ENCODE data around the gene NXN.
"Not testable (repeated sequence)": the region's sequence is repeated elsewhere in the genome, so short reads cannot be mapped to it uniquely, and the experiment has no call there.

The NXN gene

GRCh38 chr17:814371-814770 lies 165.2 kb downstream of the NXN start:
- DNase-seq = no peak

- DNase-seq = no peak
Observed at GRCh38 chr17:812638-813204, 166.9 kb downstream of the NXN start.

DNA sequence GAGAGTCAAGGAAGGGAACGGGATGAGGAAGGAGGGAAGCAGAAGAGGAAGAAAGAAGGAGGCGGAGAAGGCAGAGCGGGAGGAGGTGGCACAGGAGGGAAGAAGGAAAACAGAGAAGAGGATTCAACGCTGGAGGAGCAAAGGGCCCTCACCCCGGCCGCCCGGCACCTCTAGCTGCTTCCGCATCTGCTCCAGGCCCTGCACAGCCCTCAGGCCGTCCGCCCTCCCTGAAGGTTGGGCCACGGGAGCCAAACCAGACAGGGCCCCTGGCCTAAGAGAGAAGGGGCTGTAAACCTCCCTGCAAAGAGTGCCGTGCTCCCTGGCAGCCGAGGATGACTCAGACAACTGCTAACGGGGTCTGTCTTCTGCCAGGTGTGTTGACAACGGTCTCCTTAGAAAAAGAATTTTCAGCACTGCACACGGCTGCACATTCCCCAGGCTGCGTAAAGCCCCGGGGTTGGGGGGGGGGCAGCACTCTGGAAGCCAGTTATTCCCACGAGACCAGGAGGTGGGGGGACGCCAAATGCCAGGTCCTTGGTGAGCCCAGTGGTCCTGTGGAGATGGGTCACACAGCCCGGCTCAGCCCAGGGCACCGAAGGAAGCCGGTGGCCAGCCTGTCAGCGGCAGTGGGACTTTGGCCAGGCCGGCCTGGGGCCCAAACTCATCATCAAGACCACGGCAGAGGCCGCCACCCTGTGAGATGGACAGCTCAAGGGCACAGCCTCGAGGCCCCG lies 168.4 kb downstream of the NXN start:
- no peak for DNase-seq

GRCh38 chr17:807523-808294 lies 171.9 kb downstream of the NXN start:
- DNase-seq = no peak

DNA sequence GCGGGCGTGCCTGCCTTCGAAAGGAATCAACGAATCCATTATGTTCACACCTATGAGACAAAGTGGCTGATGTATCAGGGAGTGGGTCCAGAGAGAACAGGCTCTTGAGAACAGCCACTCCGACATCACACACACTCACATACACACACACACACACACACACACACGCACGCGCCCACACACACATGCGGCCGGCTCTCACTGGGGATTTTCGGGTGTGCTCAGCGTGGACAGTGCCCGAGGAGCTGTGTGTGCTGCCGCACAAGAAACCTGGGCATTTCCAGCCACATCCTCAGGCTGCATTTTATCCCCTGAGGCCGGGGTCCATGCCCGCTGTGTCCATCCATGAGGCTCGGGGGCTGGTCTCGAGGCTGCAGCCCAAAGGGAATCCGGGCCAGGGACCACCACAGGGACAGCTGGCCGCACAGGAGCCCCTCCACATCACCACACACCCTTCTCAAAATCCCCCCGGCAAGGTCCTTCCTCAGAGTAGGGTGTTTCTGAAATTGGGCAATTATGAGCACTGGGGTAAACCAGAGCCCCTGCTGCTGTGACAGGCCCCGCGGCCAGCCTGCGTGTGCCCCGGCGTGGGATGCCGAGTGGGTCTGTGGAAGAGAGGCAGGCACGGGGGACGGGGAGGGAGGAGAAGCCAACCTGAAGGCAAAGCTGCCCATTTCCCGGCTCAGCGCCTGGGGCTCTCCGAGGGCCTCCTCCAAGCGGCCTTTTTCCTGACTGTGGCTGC lies 172.6 kb downstream of the NXN start:
- DNase-seq = no peak

DNA sequence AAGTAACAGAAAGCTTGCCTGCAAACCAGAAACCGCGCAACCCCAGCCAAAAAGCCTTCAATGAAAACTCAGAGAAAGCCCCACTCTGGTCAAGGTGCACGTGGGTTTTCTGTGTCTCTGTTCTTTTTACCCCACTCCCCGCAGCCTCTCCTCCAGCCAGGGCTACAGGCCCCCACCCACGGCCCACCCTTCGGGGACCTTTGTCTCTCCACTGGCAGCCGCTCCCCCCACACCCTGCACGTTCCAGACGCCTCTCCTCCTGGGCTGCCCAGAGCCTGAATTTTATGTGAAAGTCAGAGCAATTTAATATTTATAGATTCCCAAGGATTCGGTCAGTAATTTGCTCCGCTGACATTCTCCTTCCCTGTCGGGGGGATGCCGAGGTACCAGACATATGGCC lies 173.2 kb downstream of the NXN start:
- no peak for DNase-seq

DNA sequence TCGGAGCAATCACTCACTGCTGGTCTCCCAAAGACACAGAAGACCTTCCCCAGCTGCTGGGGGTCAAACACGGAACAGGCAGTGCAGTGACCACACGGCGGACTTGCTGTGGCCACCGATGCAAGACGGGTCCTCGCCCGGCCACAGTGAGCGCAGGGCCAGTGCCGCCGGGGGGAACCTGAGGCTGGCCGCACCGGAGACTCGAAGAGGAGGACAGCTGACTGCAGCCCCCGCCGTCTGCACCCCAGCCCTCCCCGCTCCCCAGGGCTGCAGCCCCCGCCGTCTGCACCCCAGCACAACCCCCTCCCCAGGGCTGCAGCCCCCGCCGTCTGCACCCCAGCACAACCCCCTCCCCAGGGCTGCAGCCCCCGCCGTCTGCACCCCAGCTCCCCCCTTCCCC lies 173.7 kb downstream of the NXN start:
- DNase-seq = not testable (repeated sequence)

GRCh38 chr17:804541-805435 lies 174.8 kb downstream of the NXN start:
- DNase-seq = no peak

DNA sequence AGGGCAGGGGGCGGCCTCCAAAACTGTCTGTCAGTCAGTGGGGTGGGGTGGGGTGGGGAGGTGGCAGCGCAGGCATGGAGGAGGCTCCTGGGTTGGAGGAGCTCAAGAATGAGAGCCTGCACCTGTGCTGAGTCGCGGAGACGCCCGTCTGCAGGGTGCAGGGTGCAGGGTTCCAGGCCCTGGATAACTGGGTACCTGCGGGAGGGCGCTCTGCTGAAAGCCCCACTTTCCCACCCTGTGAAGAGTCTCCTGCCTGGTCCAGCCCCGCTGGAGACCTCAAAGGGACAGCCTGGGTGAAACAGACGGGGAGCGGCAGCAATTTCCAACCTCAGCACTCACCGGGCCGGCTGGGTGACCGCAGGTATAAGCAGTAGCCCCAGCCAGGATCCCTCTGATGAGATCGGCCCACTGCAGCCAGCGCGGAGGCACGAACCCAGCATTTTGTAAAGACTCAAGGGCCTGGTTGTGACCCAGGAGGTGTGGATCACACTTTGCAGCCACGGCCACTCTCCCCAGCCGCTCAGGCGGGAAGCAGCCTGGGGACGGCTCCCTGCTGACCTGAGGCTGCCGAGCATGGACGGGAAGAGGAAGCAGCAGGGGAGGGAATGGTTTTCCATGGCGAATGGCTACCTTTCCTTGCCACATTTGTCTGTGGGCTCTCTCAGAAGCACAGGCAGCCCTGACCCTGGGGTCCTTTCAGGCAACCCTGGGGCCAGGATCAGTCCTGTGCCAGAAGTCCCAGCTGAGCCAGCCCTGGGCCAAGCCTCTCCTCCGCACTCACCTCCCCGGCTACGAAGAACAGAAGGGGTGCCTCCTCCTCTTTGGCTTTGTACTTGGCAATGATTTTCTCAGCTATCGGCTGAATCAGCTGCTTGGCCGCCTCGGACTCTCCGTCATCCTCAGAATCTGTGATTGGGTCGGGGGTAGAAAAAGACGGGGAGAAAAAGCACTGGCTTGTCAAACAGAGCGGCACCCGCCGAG lies 176.4 kb downstream of the NXN start:
- no peak for DNase-seq

- no peak for DNase-seq
Observed at GRCh38 chr17:802481-802880, 177.1 kb downstream of the NXN start.

GRCh38 chr17:801660-802059 lies 177.9 kb downstream of the NXN start:
- no peak for DNase-seq

DNA sequence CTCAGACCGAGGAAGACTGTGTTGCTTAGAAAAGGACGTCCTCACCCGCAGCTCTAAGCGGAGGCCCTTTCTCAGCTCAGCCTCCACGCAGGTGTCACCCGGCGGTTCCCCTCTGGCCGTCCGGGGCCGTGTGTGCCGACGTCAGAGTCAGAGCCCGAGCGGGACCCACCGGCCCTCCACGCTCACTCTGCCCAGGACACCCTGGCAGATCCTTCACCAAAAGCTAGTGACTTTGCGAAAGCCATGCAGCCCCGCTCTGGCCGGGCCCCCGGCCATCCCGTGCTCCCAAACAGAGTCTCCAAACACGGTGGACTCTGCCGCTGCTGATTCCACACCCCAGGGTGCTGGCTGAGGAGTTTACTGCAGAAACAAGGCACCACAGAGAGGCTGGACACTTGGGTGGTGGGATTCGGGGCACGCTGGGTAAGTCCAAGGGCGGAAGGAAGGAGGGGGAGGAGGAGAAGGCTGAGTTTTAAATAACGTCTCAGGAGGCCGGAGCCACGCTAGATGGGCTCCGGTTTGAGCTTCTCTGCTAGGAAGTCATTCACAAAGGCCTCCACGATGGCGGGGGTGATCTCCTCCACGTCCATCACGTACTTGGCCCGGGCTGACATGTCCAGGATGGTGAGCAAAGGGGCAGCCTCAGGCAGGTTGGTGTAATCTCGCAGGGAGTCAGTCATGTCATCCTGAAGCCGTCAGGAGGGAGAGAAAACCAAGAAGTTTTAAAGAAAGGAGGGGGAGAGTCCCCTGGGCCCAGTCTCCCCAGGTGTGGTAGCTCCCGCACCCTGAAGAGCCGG lies 178.9 kb downstream of the NXN start:
- DNase-seq = no peak

DNA sequence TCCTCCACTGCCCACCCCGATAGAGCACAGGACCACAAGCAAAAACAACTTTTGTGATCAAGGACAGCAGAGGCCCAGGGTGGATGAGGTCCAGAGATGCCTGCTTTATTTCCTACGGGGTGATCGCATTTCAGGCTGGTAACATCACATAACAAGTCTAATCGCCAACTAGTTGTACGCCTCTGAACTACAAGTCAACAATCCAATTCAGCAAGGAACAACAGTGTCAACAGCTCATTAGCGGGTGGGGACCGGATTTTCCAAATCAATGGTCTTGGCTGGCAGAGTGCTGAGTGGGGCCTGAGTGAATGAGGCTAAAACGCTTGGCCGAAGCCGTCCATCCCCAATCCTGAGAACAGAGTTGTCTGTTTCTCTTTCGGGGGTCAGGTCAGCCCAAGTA lies 180.3 kb downstream of the NXN start:
- no peak for DNase-seq

- DNase-seq = no peak
Observed at GRCh38 chr17:798246-798645, 181.3 kb downstream of the NXN start.

DNA sequence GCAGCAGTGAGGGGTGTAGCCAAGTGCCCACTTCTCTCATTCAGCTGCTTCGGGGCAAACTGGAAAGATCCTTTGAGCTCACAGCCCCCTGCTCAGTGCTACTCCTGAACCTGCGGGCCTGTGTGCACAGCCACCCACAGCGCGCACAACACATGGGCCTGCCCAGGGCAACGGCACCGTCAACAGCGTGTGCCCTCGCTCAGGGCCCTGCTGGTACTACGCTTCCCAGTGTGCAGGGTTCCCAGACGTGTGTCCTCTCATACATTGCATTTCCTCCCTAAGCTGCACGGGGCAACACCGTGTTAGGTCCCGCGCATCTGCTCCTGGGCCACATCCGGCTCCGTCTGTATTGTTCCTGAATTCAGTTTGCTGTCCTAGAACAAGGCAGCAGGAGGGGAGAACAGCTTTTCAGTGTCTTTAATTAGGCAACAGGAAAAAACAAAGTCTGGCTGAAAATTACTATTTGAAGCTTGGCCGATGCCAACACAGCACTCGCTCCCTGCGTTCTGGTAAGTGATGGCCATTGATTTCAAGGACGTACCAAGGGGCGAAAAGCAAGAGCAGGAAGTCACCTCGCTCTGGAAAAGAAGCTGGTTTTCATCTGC lies 182.2 kb downstream of the NXN start:
- no peak for DNase-seq

DNA sequence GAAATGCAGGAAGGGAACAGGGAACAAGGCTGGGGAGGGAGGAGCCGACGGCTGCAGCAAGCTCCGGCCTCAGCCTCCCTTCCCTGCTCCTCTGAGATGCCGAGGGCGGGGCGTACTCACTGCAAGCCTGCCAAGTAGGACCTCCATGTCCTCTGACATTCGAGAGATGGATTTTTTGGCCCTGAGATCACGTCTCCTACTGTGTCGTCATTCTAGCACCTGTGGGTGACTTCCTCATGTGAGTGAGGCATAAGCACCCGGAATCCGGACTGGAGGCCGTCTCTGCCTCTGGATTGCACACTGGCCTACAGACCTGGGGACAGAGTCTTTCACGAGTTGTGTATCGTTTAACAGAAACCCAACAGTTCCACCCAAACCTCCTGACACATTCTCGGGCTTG lies 183.0 kb downstream of the NXN start:
- no peak for DNase-seq

- DNase-seq = no peak
Observed at GRCh38 chr17:795721-796120, 183.9 kb downstream of the NXN start.

DNA sequence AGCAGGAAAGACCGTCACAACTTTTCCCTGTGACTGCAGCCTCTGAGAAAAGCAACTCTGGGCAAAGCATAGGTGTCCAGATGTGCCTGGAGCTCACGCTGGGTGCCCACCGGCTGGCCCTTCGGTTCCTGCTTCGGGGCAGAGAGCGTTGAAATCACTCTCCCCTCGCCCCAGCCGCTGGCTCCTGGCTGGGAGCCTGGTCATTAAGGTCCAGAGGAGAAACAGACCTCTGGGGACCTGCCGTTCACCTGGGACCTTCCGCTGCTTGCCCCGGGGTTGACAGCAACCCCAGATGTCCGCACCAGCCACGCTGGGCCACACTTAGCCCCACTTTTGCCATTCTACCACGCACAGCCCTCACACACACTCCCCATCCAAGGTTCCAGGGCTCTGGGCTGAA lies 184.3 kb downstream of the NXN start:
- no peak for DNase-seq

DNA sequence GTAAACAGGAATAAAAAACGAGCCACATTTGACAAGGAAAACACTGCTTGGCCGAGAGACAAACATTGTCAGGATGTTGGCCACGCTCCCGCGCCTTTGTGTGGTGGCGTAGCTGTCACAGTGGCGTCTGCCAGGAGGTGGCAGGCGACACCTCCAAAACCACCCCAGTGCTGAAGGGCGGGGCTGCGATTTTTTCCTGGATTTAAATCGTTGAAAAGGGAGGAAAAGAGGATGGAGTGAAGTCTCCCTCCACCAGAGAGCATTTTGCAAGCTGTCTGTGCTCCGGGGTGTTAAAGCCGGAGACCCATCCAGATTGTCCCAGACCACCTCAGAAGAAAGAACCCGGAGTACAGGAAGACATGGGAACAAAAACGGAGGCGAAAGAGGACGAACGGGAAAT lies 184.7 kb downstream of the NXN start:
- peak; percentile 37 to 75 for DNase-seq

DNA sequence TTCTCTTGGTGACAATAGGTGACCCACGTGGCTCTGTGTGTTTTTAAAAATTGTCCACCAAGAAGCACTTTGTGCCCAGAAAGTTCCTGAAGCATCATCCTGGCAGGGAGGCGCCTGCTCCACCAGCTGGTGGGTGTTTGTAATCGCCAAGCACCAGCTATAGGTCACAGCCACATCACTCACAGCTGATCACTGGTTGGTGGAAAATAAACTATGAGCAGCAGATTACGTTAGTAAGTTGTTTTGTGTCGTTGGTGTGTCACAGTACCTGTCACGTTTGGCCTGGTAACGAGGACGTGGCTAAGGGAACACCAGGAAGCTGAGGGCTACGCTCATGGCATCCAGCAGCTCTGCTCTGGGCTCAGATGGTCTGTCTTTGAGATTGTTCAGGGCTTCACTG lies 187.3 kb downstream of the NXN start:
- DNase-seq = no peak
